Stimulated activated CD4-positive, alpha-beta T cell treated with anti-CD3 and anti-CD28 coated beads, TNF-alpha, amount 100 ng/mL, for 1 hour (primary cell): ENCODE results near the gene SLC24A4.

Experiments used
- DNase-seq, 3 donors: peaks; one replicate each; pipeline ENCODE4 v3.0.0-alpha.2; 2020; ENCODE audit warnings: low read depth in 3 of 3, low spot score in 1 of 3

The SLC24A4 gene, protein sequence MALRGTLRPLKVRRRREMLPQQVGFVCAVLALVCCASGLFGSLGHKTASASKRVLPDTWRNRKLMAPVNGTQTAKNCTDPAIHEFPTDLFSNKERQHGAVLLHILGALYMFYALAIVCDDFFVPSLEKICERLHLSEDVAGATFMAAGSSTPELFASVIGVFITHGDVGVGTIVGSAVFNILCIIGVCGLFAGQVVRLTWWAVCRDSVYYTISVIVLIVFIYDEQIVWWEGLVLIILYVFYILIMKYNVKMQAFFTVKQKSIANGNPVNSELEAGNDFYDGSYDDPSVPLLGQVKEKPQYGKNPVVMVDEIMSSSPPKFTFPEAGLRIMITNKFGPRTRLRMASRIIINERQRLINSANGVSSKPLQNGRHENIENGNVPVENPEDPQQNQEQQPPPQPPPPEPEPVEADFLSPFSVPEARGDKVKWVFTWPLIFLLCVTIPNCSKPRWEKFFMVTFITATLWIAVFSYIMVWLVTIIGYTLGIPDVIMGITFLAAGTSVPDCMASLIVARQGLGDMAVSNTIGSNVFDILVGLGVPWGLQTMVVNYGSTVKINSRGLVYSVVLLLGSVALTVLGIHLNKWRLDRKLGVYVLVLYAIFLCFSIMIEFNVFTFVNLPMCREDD

DNA sequence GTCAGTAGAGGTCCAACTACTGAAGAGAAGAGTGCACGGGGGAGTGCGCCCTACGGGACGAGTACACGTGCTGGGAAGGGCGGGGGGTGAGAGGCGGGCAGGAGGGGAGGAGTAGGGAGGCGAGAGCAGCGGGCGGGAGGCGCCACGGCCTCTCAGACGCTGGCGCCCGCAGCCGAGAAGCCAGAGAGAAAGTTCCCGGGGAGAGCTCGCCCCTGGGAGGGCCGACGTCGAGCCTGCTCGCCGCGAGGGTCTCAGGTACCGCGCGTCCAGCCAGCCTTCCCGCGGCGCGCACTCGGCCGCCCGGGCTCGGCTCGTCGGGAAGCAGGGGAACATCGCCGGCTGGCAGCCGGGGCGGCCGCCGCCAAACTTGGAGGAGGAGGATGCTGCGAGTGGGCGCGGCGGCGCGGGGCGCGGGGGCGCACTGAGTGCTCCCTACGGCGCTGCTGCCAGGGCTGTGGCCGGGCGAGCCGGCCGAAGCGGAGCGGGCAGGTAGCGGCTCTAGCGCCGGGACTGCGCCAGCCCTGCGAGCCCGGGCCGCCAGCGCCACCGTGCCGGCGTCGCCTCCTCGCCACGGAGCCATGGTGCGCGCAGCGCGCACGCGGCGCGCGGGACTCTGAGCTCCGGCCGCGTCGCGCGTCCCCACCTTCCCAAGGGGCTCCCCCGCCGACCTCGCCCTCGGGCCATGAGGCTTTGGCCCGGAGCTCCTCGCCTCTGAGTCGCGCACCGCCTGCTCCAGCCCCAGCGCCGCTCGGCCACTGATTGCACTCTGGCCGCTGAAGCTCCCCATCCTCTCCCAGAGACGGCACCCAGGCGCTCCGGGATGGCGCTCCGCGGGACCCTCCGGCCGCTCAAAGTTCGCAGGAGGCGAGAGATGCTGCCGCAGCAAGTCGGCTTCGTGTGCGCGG lies at the start of gene SLC24A4:
Gene SLC24A4, plus strand, starts transcription at position 155 of the 905 bp plus-strand sequence. Its CDS starts 666 bp downstream, at position 821.
- DNase-seq, result no peak

DNA sequence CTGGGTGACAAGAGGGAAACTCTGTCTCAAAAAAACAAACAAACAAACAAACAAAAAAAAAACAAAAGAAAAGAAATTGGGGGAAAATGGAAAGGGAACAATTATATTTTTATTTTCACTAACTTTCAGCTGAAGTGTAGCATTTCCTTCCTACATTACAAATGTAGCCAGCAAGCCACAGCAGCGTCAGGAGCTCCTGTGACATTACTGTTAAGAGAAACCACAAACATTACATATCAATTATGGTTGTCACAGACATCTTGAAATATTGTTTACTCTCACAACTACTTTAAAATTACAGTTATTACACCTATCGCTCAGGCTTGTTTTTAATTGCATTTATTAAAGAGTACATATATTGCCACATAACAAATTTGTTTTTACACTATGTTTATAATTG lies 49.8 kb upstream of the SLC24A4 start:
- DNase-seq, result no peak

DNA sequence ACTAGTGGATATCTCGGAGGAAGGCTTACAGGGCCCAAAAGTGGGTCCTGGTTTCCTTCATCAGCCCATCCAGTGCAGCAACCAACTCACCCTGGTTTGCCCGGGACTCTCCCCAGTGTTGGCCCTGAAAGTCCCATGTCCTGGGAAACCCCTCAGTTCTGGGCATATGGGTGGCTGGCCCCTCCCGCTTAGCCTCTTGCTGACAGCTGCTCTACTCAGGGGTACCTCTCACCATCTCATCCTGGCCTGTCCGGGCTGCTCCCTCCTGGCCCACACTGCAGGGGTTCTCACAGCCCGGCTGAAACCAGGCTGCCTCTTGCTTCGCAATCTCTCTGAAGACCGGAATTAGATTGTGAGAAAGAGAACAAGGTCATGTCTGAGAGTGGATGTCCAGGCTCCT lies 48.9 kb upstream of the SLC24A4 start:
- DNase-seq, result no peak

- DNase-seq, result no peak
These were observed 46.9 kb upstream of the SLC24A4 start for GRCh38 chr14:92276074-92276473.

DNA sequence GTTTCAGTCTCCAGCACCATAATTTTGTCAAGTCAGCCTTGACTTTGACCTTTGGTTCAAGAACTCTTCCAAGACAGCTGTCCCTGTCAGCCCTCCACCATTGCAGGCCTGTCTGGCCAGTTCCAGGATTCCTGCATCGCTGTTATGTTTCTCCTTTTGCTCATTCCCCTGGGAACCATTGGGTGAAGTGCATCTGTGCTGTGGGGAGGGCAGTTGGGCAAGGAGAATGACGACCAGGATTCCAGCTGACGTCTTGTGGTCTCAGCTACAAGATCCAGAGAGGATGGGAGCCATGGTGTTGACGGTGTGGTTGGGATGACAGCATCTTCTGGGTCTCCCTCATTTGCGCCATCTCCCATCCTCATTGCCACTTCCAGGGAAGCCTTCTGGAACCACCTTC lies 45.9 kb upstream of the SLC24A4 start:
- DNase-seq, result no peak

DNA sequence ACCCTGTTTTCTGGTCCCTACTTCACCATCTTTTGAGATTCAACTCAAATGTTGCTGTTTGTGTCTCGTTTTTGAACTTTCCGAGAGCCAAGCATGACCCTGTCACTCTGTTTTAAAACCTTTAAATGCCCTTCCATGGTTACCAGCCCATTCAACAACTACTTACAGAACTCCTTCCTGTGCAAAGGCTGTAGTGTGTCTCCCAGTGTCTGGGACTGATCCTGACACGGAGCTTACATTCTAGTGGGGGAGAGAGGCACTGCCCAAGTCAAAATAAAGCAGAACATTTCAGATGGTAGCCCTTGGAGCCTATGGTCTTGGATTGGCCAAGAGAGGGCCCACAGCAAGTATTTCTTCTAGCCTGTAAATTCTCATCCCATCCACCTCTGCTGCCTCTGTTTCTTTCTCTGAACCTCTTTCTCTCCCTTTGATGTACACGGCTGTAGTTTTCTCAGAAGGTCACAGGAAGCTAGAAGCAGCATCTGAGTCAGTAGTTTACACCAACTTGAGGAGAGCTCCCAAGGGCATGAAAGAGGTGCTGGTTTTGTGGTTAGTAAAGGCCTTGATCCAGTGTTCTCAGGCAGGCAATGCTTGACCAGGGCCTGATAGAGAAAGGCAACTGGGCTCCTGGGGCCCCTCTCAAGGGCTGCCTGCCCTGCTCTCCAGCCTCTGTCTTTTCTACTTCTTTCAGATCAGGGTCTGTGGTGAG lies 42.3 kb upstream of the SLC24A4 start:
- DNase-seq, result no peak

DNA sequence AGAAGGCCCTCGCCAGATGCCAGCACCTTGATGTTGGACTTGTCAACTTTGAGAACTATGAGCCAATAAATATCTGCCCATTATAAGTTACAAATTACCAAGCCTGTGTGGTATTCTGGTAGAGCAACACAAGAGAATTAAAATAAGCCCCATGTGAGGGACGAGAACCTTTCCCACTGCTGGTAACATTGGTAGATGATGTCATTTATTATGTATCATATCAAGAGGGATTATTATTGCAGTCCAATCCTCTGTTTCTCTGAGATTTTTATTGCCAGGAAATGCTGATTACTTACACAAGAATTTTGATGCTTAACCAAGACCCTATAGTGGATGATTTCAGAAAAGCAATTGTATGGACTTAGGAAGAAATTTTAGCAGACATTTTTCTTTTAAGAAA lies 40.3 kb upstream of the SLC24A4 start:
- no peak for DNase-seq

- DNase-seq, result no peak
These were observed 37.7 kb upstream of the SLC24A4 start for GRCh38 chr14:92285311-92285710.

GRCh38 chr14:92287987-92288386 lies 35.0 kb upstream of the SLC24A4 start:
- DNase-seq, result no peak

GRCh38 chr14:92288994-92289660 lies 33.8 kb upstream of the SLC24A4 start:
- no peak for DNase-seq

DNA sequence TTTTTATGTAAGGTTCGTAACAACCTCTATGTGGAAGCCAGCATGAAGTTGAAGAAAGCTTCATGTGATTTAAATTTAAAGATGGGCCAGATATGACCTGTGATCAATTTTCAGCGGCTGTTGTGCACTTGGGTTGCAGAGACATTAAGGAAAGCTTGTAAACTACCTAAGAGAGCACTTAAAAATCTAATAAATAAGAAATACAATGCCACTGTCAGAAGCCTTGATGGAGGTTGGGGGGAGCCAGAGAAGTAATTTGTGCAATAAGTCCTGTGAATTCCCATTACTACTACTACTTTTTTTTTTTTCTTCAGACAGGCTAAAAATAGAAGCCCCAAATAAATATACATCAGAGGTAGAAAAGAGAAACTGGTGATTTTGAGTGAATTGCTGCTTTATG lies 30.3 kb upstream of the SLC24A4 start:
- DNase-seq, result no peak

DNA sequence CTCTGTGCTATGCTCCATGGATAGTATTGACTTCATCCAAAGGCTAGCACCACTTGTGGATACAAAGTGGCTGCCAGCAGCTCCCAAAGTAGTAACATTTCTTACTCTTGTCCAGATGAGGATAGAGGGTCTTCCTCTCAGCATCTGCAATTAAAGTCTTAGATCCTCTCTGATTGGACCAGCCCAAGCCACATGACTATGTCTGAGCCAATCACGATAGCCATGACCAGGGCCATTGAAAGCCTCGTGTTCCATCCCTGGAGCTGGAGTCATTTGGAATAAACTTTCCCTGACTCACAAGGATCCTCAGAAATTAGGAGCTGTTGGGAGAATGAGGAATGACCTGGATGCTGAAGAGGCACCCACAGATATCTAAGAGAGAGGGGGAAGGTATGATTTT lies 28.5 kb upstream of the SLC24A4 start:
- DNase-seq, result no peak

GRCh38 chr14:92297818-92298595 lies 25.0 kb upstream of the SLC24A4 start:
- no peak for DNase-seq

DNA sequence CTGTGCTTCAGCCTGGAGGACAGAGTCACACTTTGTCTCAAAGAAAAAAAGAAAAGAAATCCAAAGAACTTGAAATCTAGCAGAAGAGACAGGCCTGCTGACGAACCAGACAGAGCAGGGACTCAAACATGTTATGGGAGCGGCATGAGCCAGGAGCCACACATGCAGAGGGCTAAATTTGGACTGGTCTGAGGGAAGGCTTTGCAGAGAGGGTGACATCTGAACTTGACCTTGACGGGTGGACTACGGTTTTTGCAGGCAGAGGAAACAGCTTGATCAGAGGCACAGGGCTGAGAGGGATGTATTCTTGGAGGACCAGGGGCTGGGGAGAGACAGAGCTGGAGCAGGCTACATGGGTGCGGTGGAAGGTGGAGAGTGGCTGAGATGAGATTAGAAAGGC lies 20.5 kb upstream of the SLC24A4 start:
- DNase-seq, result no peak

DNA sequence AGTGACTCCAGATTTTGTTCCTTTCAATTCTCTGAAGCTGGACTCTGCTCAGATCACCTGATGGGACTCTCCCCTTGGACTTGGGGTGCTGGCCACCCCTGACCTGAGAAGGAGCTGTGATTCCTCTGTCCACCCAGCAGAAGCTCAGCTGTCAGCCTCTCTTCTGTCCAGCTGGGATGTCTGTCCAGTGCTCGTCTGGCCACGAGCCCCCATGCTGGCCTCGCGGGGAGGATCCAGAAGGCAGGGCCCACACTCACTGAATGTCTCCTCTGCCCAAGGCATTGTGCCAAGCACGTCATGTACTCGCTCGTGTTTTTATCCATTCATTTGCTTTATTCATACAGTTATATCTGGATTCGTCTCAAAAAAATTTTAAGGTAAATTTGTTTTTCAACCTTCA lies 14.2 kb upstream of the SLC24A4 start:
- no peak for DNase-seq

- no peak for DNase-seq
These were observed 12.9 kb upstream of the SLC24A4 start for GRCh38 chr14:92309968-92310530.

GRCh38 chr14:92310776-92311375 lies 12.1 kb upstream of the SLC24A4 start:
- DNase-seq, result no peak

DNA sequence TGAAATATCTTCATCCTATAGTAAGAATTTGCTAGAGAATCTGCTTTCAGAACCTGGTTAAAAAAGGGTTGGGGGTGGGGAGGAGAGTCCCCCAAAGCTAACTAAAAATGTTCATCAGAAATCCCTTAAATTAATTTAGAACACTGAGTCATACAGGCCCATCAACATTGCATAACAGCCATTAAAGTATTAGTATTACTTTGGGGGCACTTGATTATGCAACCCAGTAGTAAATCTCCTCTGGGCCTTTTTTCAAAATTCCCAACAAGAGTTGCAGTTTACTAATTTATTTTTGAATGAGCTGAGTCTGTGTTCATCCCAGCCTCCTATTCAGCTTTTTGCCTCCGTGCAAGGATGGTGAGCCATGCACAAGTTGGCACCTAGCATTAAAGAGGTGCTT lies 8.8 kb upstream of the SLC24A4 start:
- DNase-seq, result no peak
